A375 (cell line): ENCODE results near the gene WLS. TPM values are rescaled to one million over a fixed set of nuclear protein-coding genes. Genes with fewer than 3 reads are reported as not detected.

Source experiments
- small RNA-seq: library from RNA; depleted of rRNA; stranded (forward); fragments of <200 nt; gene quantifications from one replicate; pipeline ENCODE3, GENCODE V24; 2014
- total RNA-seq: library from RNA; depleted of rRNA; stranded (reverse); fragments of >200 nt; shearing (Covaris generic); gene quantifications from 2 replicates; pipeline ENCODE4 v1.2.3, GENCODE V29; 2014; rRNA removed

Gene WLS
- total RNA-seq: 30.3 and 32.0 TPM in 2 replicates

DNA sequence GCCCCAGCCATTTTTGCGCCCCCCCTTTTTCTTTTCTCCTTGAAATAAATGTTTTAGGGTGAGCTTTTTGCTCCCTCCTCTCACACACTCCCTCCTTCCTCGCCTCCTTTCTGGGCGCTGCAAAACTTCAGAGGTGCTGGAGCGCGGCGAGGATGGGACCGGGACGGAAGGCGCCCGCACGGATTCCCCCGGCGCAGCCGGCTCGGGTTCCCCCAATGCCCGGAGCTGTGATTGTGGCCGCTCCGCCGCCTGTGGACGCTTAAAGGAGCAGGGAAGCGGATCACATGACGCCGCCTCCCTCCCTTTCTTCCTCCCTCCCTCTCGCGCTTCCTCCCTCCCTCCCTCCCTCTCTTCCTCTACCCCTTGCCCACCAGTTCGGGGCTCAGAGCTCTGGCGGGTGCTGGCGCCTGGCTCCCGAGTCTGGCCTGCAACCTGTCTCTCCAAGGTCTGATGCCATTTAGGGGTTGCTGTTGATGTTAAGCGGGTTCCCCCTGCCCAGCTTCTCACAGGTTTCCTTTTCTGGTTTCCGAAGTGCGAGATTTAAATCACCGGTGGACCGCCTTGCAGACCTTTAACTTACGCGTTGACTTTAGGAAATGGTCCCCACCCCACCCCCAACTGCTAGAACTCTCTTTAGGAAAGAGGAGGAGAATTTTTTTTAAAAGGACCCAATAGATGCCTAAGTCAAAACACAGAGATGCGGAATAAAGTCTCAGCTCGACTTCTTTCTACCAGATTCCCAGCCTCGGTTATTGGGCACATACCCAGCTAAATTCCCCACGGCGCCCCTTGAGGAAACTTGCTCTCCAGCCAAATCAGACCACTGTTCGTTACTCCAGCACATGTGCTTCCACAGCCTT lies at the start of gene WLS:
Gene WLS, minus strand, starts transcription at position 235 of the 860 bp plus-strand sequence. Its CDS starts 224 bp downstream, at position 11.

Small RNA genes within 50 kb of the gene (small RNA-seq; reads per million reads assigned to genes)
- not detected for gene COX6B1P7
- gene MIR1262: not detected

Other genes with a start within 250 kb of the WLS start
- gene DIRAS3, start 181.9 kb downstream of the WLS start, total RNA-seq: 0.27 and 1.6 TPM in 2 replicates
- not detected in 2 replicates for gene RPE65, start 217.4 kb upstream of the WLS start, total RNA-seq